HS-27A (cell line): ENCODE measurements around the gene CCL22.
"Not testable (repeated sequence)": the region's sequence is repeated elsewhere in the genome, so short reads cannot be mapped to it uniquely, and the experiment has no call there.

Experiments
- DNase-seq: peaks from one replicate; pipeline ENCODE4 v3.0.0-alpha.2; 2012; ENCODE audit warnings: low read depth, missing footprints

The CCL22 gene

GRCh38 chr16:57394444-57394843, 35.9 kb downstream of the CCL22 start:
- DNase-seq: no peak

- no peak for DNase-seq
Measured at GRCh38 chr16:57395026-57395425, 36.4 kb downstream of the CCL22 start.

DNA sequence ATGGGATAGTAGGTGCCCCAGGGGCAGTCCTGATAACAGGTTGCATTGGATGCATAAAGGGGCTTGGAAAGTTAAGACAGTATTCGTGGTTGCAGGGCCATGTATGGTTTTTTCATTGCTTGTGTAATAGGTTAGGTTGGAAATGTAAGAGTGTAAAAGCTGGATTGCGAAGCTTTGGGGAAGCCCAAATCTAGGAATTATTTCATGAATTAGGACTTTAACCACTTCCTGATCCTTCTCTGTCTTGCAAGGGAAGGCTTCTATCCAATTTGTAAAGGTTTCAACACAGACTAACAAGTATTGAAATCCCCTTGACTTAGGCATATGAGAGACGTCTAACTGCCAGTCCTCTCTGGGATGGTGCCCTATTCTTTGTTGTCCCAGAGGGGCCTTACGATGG, 38.2 kb downstream of the CCL22 start:
- no peak for DNase-seq

GRCh38 chr16:57397493-57397892, 38.9 kb downstream of the CCL22 start:
- DNase-seq: not testable (repeated sequence)

- no peak for DNase-seq
Measured at GRCh38 chr16:57401943-57402640, 43.5 kb downstream of the CCL22 start.

- no peak for DNase-seq
Measured at GRCh38 chr16:57403965-57404817, 45.6 kb downstream of the CCL22 start, which contains the start of gene CCL17. CCL17 (plus strand) TSS chr16:57404767; CDS start chr16:57413933, 9,166 bp downstream.

GRCh38 chr16:57405097-57405496, 46.5 kb downstream of the CCL22 start:
- DNase-seq: no peak

- no peak for DNase-seq
Measured at GRCh38 chr16:57406881-57407280, 48.3 kb downstream of the CCL22 start.

- no peak for DNase-seq
Measured at GRCh38 chr16:57407521-57408353, 49.2 kb downstream of the CCL22 start.

- DNase-seq: no peak
Measured at GRCh38 chr16:57409065-57409464, 50.5 kb downstream of the CCL22 start.

GRCh38 chr16:57409870-57410587, 51.4 kb downstream of the CCL22 start:
- DNase-seq: no peak

DNA sequence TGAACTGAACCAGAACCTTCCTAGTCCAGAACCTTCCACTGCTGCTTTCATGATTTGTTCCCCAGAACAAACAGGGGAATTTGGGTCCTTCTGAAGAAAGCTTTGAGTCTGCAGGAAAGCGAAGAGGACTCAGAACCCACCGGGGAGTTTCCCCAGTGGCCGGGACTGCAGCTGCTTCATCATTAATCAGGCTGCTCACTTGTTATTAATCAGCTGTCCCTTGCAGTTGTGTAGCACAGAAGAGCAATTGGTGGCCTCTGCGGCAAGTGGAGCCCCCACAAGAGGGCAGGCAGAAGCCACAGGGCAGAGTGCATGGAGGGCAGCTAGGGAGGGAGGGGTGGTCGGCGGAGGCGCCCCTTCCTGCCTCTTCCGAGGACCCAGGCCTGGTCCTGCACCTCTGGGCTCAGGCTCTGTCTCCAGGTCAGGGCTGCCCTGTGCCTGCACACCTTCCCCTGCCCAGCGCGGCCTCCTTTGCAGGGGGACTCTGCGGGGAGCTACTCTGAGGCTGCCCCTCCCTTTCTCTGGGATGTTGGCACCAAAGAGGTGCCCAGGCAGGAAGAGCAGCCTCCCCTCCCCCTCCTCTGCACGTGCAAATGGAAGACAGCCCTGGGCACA, 52.9 kb downstream of the CCL22 start:
- DNase-seq: no peak

- no peak for DNase-seq
Measured at GRCh38 chr16:57412584-57412983, 54.0 kb downstream of the CCL22 start.

- DNase-seq: no peak
Measured at GRCh38 chr16:57413301-57413730, 54.7 kb downstream of the CCL22 start.

DNA sequence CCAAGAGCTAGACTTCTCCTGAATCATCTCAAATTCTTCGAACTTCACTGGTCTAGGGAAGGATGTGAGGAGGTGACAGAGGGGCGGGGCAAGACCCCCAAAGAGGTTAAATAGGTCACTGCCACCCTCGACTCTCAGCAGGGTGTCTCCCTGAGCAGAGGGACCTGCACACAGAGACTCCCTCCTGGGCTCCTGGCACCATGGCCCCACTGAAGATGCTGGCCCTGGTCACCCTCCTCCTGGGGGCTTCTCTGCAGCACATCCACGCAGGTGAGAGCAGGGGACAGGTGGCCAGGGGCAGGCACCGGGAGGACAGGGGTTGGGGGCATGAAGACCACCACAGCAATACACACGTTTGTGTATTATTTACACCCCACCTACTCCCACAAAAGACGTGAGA, 55.1 kb downstream of the CCL22 start:
- no peak for DNase-seq
